Neuronal stem cell (in vitro differentiated cells): ENCODE results near the gene RPP40.
A peak's percentile ranks its signal among the peaks of the same experiment; 100 is the strongest.

Experiments
- DNase-seq: peaks from one replicate; pipeline ENCODE4 v3.0.0-alpha.2; 2013; ENCODE audit warnings: low spot score
- H2AFZ ChIP-seq: one replicate; pipeline ENCODE4 v1.6.1; 2013; ENCODE audit warnings: mild to moderate bottlenecking, low read length, inconsistent platforms
- H2AK5ac ChIP-seq: 2 replicates; pipeline ENCODE4 v1.6.1; 2013; ENCODE audit warnings: low read depth, mild to moderate bottlenecking, inconsistent platforms, low read length, moderate library complexity, mixed read lengths
- H2BK120ac ChIP-seq: 2 replicates; pipeline ENCODE4 v1.6.1; 2013; ENCODE audit warnings: low read depth, mild to moderate bottlenecking, inconsistent platforms, low read length, moderate library complexity, mixed read lengths
- H2BK12ac ChIP-seq: one replicate; pipeline ENCODE4 v1.6.1; 2013; ENCODE audit warnings: low read length, inconsistent platforms
- H2BK15ac ChIP-seq: 2 replicates; pipeline ENCODE4 v1.6.1; 2013; ENCODE audit warnings: mild to moderate bottlenecking, low read length, inconsistent platforms, mixed read lengths
- H2BK5ac ChIP-seq: one replicate; pipeline ENCODE4 v1.6.1; 2013; ENCODE audit warnings: inconsistent platforms, mild to moderate bottlenecking, low read length, moderate library complexity
- H3K14ac ChIP-seq: one replicate; pipeline ENCODE4 v1.6.1; 2013; ENCODE audit warnings: low read length, inconsistent platforms
- H3K18ac ChIP-seq: 2 replicates; pipeline ENCODE4 v1.6.1; 2013; ENCODE audit warnings: low read length, inconsistent platforms
- H3K23ac ChIP-seq: 2 replicates; pipeline ENCODE4 v1.6.1; 2013; ENCODE audit warnings: low read depth, mild to moderate bottlenecking, mixed read lengths, low read length, inconsistent platforms; ENCODE audit not compliant: poor library complexity
- H3K27ac ChIP-seq: replicated peaks from 3 replicates; pipeline ENCODE4 v1.5.1; 2013; ENCODE audit warnings: low read length, inconsistent platforms
- H3K27me3 ChIP-seq, 3 experiments: 2 replicates each; pipeline ENCODE4 v1.6.1; 2013; ENCODE audit warnings: low read length in 3 of 3, mild to moderate bottlenecking in 2 of 3, inconsistent platforms in 1 of 3, low read depth in 1 of 3, mixed read lengths in 1 of 3, moderate library complexity in 1 of 3; ENCODE audit not compliant: control insufficient read depth in 3 of 3, insufficient read depth in 3 of 3
- H3K36me3 ChIP-seq, 2 donors: replicated peaks in 1 of 2; 2 replicates each; pipeline ENCODE4 v1.6.1; 2013; ENCODE audit warnings: low read length in 2 of 2; ENCODE audit not compliant: control insufficient read depth in 2 of 2, insufficient read depth in 2 of 2
- H3K4ac ChIP-seq: 2 replicates; pipeline ENCODE4 v1.6.1; 2013; ENCODE audit warnings: inconsistent platforms, mild to moderate bottlenecking, low read length, moderate library complexity
- H3K4me1 ChIP-seq, 2 donors: 1 replicate in 1 of 2; 2 replicates in 1 of 2; pipeline ENCODE4 v1.6.1; 2013; ENCODE audit warnings: low read length in 2 of 2, low read depth in 1 of 2; ENCODE audit not compliant: control insufficient read depth in 2 of 2, insufficient read depth in 1 of 2
- H3K4me2 ChIP-seq: one replicate; pipeline ENCODE4 v1.6.1; 2013; ENCODE audit warnings: mild to moderate bottlenecking, low read length, inconsistent platforms; ENCODE audit not compliant: insufficient read depth, poor library complexity, severe bottlenecking
- H3K4me3 ChIP-seq, 2 donors: 2 replicates each; pipeline ENCODE4 v1.5.1; 2013; ENCODE audit warnings: low read length in 2 of 2, mild to moderate bottlenecking in 2 of 2, inconsistent platforms in 1 of 2, moderate library complexity in 1 of 2
- H3K79me1 ChIP-seq: one replicate; pipeline ENCODE4 v1.6.1; 2013; ENCODE audit warnings: low read depth, mild to moderate bottlenecking, inconsistent platforms, low read length, moderate library complexity
- H3K9ac ChIP-seq: one replicate; pipeline ENCODE4 v1.6.1; 2013; ENCODE audit warnings: mild to moderate bottlenecking, low read depth, low read length, inconsistent platforms; ENCODE audit not compliant: poor library complexity
- H3K9me3 ChIP-seq, 2 donors: replicated peaks in 1 of 2; 2 replicates each; pipeline versions ENCODE3 to v1.6.1; 2013; ENCODE audit warnings: low read length in 2 of 2, mild to moderate bottlenecking in 2 of 2, inconsistent platforms in 1 of 2, low read depth in 1 of 2, mixed read lengths in 1 of 2, moderate library complexity in 1 of 2; ENCODE audit not compliant: control insufficient read depth in 2 of 2, insufficient read depth in 1 of 2
- H4K8ac ChIP-seq: one replicate; pipeline ENCODE4 v1.6.1; 2013; ENCODE audit warnings: low read depth, mild to moderate bottlenecking, inconsistent platforms, low read length, moderate library complexity
- H4K91ac ChIP-seq: one replicate; pipeline ENCODE4 v1.6.1; 2013; ENCODE audit warnings: low read length, low read depth, mild to moderate bottlenecking, inconsistent platforms; ENCODE audit not compliant: poor library complexity
- WGBS, 2 donors: extraction: QIAGEN DNeasy Blood & Tissue Kit; methylation state at CpG; one replicate each; pipeline ENCODE4 v1.1.7; 2013; ENCODE audit warnings: missing lambda C conversion rate in 2 of 2, mixed read lengths in 1 of 2; ENCODE audit not compliant: insufficient read length in 2 of 2, insufficient replicate concordance in 1 of 2; ENCODE audit errors: extremely low coverage in 2 of 2; 5-methylcytosine and 5-hydroxymethylcytosine counted together

Gene RPP40

DNA sequence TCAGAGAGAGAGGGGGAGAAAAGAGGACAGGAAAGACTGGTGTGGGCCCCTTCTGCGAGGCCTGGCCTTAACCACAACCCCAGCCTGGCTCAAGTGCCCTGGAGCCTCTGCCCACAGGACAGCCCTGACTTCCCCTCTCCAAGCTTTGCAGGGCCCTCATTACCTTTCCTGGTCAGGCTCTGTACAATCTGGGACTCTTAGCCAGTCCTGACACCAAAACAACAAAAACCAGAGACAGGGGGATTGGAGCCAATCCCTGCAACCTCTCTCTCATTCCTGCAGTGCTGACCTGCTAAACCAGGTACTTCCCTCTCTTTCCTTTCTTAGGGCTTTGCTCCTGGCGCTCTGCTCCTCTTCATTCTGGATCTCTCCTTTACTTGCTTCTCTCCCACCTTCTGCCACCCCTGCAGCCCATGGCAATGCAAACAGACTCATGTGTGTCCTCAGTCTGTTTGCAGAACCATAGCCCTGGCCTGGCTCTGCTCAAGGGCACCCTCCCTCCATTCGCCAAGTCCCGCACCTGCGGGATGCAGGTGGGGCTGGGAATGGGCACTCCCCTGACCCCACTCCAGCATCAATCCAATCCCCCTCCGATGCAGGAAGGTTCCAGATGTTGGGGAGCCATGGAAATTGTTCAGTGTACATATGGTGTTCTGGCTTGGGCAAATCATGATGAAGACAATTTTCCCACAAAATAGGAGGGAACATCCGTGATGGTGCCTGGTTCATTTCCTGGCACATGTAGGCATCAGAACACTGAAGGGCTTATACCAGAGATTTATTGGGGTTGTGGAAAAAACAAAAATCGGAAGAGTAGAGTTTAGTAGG lies 38.1 kb downstream of the RPP40 start:
- Histone ChIP-seq H2BK5ac (no peak overlapping the region), H2BK120ac (no peak overlapping the region), H3K79me1 (no peaks in the 10 kb centered on the region), H2AFZ (peak overlapping the region; percentile 80), H3K36me3 (no peaks in the 10 kb centered on the region), H3K23ac (no peak overlapping the region), H3K14ac (no peak overlapping the region), H3K4ac (no peak overlapping the region), H3K9me3 (peaks cover 0 to 2% of the 10 kb centered on the region in 2 donors), H3K4me1 (peaks cover 0 to 5% of the 10 kb centered on the region in 2 donors), H3K4me2 (no peak overlapping the region), H3K18ac (no peak overlapping the region), H3K9ac (no peak overlapping the region), H4K91ac (no peak overlapping the region), H3K27ac (no peak overlapping the region), H4K8ac (no peak overlapping the region), H3K4me3 (no peak overlapping the region), H2BK12ac (no peak overlapping the region), H3K27me3 (no peaks in the 10 kb centered on the region), H2AK5ac (no peak overlapping the region), H2BK15ac (no peak overlapping the region)
- no CpG with 5 or more reads among the region's 8 CpGs for WGBS, 2 donors
- DNase-seq = no peak

DNA sequence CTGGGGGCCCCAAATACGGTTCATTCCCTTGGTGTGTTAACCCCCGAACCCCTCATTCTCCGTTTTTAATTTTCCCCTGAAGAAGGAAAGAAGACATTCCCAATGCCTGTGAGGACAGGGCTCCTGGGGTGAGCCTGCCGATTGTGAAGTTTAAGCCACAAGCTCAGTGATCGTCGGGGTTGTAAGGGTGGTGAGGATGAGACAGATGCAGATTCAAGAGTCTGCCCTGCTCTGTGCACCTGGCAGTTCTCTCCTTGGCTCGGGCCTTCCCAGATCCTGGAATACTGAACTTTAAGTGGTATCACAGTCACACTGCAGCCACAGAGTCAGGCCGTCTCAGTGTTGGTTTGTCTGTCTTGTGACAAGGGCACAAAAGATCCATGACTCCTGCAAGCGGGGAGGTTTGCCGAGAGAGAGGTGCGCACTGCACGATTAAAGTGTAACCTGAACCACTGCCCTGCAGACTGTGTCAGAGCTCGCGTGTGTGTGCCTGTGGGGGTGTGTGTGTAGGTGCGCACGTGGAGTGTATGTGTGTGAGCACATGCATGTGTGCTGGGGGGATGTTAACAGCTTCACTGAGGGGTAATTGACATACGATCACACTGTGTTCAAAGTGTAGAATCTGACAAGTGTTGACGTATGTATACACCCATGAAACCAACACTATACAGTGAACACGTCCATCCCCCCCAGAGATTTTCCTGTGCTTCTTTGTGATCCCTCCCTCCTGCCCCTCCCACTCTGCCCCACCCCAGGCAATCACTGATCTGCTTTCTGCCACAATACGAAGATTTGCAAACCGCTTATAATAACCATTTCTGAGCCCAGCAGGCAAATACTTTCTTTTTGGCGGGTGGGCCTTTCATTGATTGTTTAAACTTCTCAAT lies 38.9 kb downstream of the RPP40 start:
- Histone ChIP-seq H3K36me3 (no peaks in the 10 kb centered on the region), H3K9ac (peak overlapping the region; percentile 46), H2BK12ac (no peak overlapping the region), H2BK15ac (no peak overlapping the region), H3K14ac (no peak overlapping the region), H2AK5ac (no peak overlapping the region), H4K91ac (no peak overlapping the region), H3K23ac (no peak overlapping the region), H3K4me2 (no peak overlapping the region), H3K79me1 (no peaks in the 10 kb centered on the region), H3K9me3 (no peaks in the 10 kb centered on the region), H2AFZ (peak overlapping the region; percentile 80), H3K4me1 (peaks cover 0 to 5% of the 10 kb centered on the region in 2 donors), H3K27ac (no peak overlapping the region), H3K4ac (no peak overlapping the region), H4K8ac (no peak overlapping the region), H3K27me3 (no peaks in the 10 kb centered on the region), H2BK120ac (no peak overlapping the region), H2BK5ac (no peak overlapping the region), H3K4me3 (no peak overlapping the region), H3K18ac (peak overlapping the region; percentile 30)
- DNase-seq = no peak
- whole genome bisulfite sequencing, 2 donors = no CpG with 5 or more reads among the region's 22 CpGs

GRCh38 chr6:4962905-4963304 lies 40.9 kb downstream of the RPP40 start:
- H2BK15ac ChIP-seq = no peak overlapping the region
- H3K4me1 ChIP-seq = peaks cover 0 to 6% of the 10 kb centered on the region in 2 donors
- H3K18ac ChIP-seq = no peak overlapping the region
- H2BK120ac ChIP-seq = no peak overlapping the region
- H3K36me3 ChIP-seq = no peaks in the 10 kb centered on the region
- no peak overlapping the region for H2AK5ac ChIP-seq
- H3K27ac ChIP-seq = no peak overlapping the region
- H3K14ac ChIP-seq = no peak overlapping the region
- no peaks in the 10 kb centered on the region for H3K79me1 ChIP-seq
- H3K4me2 ChIP-seq = no peak overlapping the region
- no peak overlapping the region for H2AFZ ChIP-seq
- no peak overlapping the region for H4K91ac ChIP-seq
- H3K9me3 ChIP-seq = peaks cover 0 to 1% of the 10 kb centered on the region in 2 donors
- H3K27me3 ChIP-seq = peaks cover 0 to under 1% (median 0%) of the 10 kb centered on the region in 3 experiments
- no peak overlapping the region for H3K4me3 ChIP-seq
- H4K8ac ChIP-seq = no peak overlapping the region
- no CpG with 5 or more reads among the region's 2 CpGs for WGBS, 2 donors
- H3K9ac ChIP-seq = no peak overlapping the region
- no peak overlapping the region for H3K23ac ChIP-seq
- H3K4ac ChIP-seq = no peak overlapping the region
- no peak for DNase-seq
- no peak overlapping the region for H2BK12ac ChIP-seq
- no peak overlapping the region for H2BK5ac ChIP-seq
